VCaP (cell line): ENCODE data around the gene FAM53B.

ENCODE experiments used
- H3K27ac ChIP-seq: fragments of 450-650 bp; 2 replicates; pipeline ENCODE4 v1.5.1; 2017
- CTCF ChIP-seq: fragments of 450-650 bp; conservative IDR thresholded peaks from 2 replicates; pipeline ENCODE4 v1.5.1; 2017; ENCODE audit warnings: mild to moderate bottlenecking, moderate library complexity

FAM53B gene

GRCh38 chr10:124762281-124762680 lies 18.1 kb upstream of the FAM53B start:
- TF ChIP-seq CTCF, result no peak
- H3K27ac ChIP-seq, result no peak overlapping the region

- no peak for TF ChIP-seq CTCF
- no peak overlapping the region for H3K27ac ChIP-seq
These were observed 12.2 kb upstream of the FAM53B start for GRCh38 chr10:124756156-124756903.

- H3K27ac ChIP-seq, result no peak overlapping the region
- no peak for TF ChIP-seq CTCF
These were observed 11.4 kb upstream of the FAM53B start for GRCh38 chr10:124755581-124755980.

GRCh38 chr10:124754227-124754626 lies 10.0 kb upstream of the FAM53B start:
- no peak for TF ChIP-seq CTCF
- no peak overlapping the region for H3K27ac ChIP-seq

- no peak overlapping the region for H3K27ac ChIP-seq
- no peak for TF ChIP-seq CTCF
These were observed 4.9 kb upstream of the FAM53B start for GRCh38 chr10:124748953-124749645.

- no peak overlapping the region for H3K27ac ChIP-seq
- TF ChIP-seq CTCF, result no peak
These were observed 4.0 kb upstream of the FAM53B start for GRCh38 chr10:124748166-124748565.

- TF ChIP-seq CTCF, result no peak
- H3K27ac ChIP-seq, result no peak overlapping the region
These were observed 3.6 kb upstream of the FAM53B start for GRCh38 chr10:124747745-124748144.
